Neural crest cell (in vitro differentiated cells): ENCODE measurements around the gene LRRC27. TPM values are rescaled to one million over a fixed set of nuclear protein-coding genes. Genes with fewer than 3 reads are reported as not detected.

Experiments used
- DNase-seq: peaks from one replicate; pipeline ENCODE4 v3.0.0; 2021; ENCODE audit warnings: low read depth, mixed read lengths, low spot score
- H3K27ac Mint-ChIP-seq: one replicate; pipeline ENCODE4 v1.8.0; 2021; ENCODE audit warnings: mild to moderate bottlenecking, mixed read lengths; ENCODE audit not compliant: unreplicated experiment
- H3K27me3 Mint-ChIP-seq: 2 replicates; pipeline ENCODE4 v1.8.0; 2021; ENCODE audit warnings: low read depth, mild to moderate bottlenecking, mixed read lengths
- H3K36me3 Mint-ChIP-seq: 2 replicates; pipeline ENCODE4 v1.8.0; 2021; ENCODE audit warnings: low read depth, mild to moderate bottlenecking, mixed read lengths
- H3K4me1 Mint-ChIP-seq: 2 replicates; pipeline ENCODE4 v1.8.0; 2021; ENCODE audit warnings: mixed read lengths
- H3K4me3 Mint-ChIP-seq: one replicate; pipeline ENCODE4 v1.8.0; 2021; ENCODE audit warnings: mild to moderate bottlenecking, mixed read lengths
- H3K9me3 Mint-ChIP-seq: 2 replicates; pipeline ENCODE4 v1.8.0; 2021; ENCODE audit warnings: mixed read lengths
- CTCF ChIP-seq: fragments of 200-600 bp; sonication (generic); conservative IDR thresholded peaks from 2 replicates; pipeline ENCODE4 v1.5.0; 2021; ENCODE audit warnings: antibody characterized with exemption, mild to moderate bottlenecking
- total RNA-seq: library from RNA; stranded (reverse); gene quantifications from 2 replicates; pipeline ENCODE4 v1.2.1, GENCODE V29; 2021

LRRC27 gene
- total RNA-seq, 1 donor from 2014 or later, result 21.9 TPM

- Mint-ChIP-seq H3K4me1 (peaks cover 21% of the 10 kb centered on the region), H3K9me3 (no peaks in the 10 kb centered on the region), H3K27me3 (no peaks in the 10 kb centered on the region), H3K4me3 (no peak overlapping the region), H3K27ac (no peak overlapping the region), H3K36me3 (peaks cover 5% of the 10 kb centered on the region)
- TF ChIP-seq CTCF, result no peak
- no peak for DNase-seq
Measured at GRCh38 chr10:132381741-132382140, 49.7 kb downstream of the LRRC27 start.

GRCh38 chr10:132382231-132382922 lies 50.4 kb downstream of the LRRC27 start:
- Mint-ChIP-seq H3K4me3 (no peak overlapping the region), H3K4me1 (peaks cover 21% of the 10 kb centered on the region), H3K9me3 (no peaks in the 10 kb centered on the region), H3K36me3 (peaks cover 5% of the 10 kb centered on the region), H3K27ac (no peak overlapping the region), H3K27me3 (no peaks in the 10 kb centered on the region)
- TF ChIP-seq CTCF, result no peak
- no peak for DNase-seq

- H3K9me3 Mint-ChIP-seq, result no peaks in the 10 kb centered on the region
- no peak for TF ChIP-seq CTCF
- peaks cover 5% of the 10 kb centered on the region for H3K36me3 Mint-ChIP-seq
- no peaks in the 10 kb centered on the region for H3K27me3 Mint-ChIP-seq
- peaks cover 25% of the 10 kb centered on the region for H3K4me1 Mint-ChIP-seq
- H3K4me3 Mint-ChIP-seq, result no peak overlapping the region
- DNase-seq, result no peak
- H3K27ac Mint-ChIP-seq, result no peak overlapping the region
Measured at GRCh38 chr10:132383101-132383500, 51.1 kb downstream of the LRRC27 start.

GRCh38 chr10:132383751-132384196 lies 51.8 kb downstream of the LRRC27 start:
- DNase-seq, result no peak
- Mint-ChIP-seq H3K27me3 (no peaks in the 10 kb centered on the region), H3K4me3 (no peak overlapping the region), H3K27ac (peak overlapping the region; percentile 48), H3K4me1 (peaks cover 25% of the 10 kb centered on the region), H3K36me3 (peaks cover 5% of the 10 kb centered on the region), H3K9me3 (no peaks in the 10 kb centered on the region)
- no peak for TF ChIP-seq CTCF

- peak overlapping the region; percentile 28 for H3K4me3 Mint-ChIP-seq
- no peaks in the 10 kb centered on the region for H3K9me3 Mint-ChIP-seq
- no peak overlapping the region for H3K27ac Mint-ChIP-seq
Measured at GRCh38 chr10:132384618-132385388, 52.8 kb downstream of the LRRC27 start.

More at GRCh38 chr10:132384618-132385388, 52.8 kb downstream of the LRRC27 start:
- TF ChIP-seq CTCF, result no peak
- DNase-seq, result no peak
- peaks cover 2% of the 10 kb centered on the region for H3K36me3 Mint-ChIP-seq
- H3K27me3 Mint-ChIP-seq, result no peaks in the 10 kb centered on the region
- H3K4me1 Mint-ChIP-seq, result peaks cover 25% of the 10 kb centered on the region
